OCI-LY3 (cell line): Measurements from ENCODE around the gene RPS14.

Experiments used
- H2AFZ ChIP-seq: fragments of 200-600, 300-600 bp; shearing (Covaris generic); 2 replicates; pipeline ENCODE4 v1.6.0; 2014; ENCODE audit warnings: antibody characterized with exemption, low read depth, low read length
- H3K27ac ChIP-seq: fragments of 200-600, 300-600 bp; sonication (generic); 2 replicates; pipeline ENCODE4 v1.5.1; 2014; ENCODE audit warnings: mild to moderate bottlenecking, low read length, moderate library complexity, mixed read lengths
- H3K27me3 ChIP-seq: fragments of 200-600, 300-600 bp; sonication (generic); 2 replicates; pipeline ENCODE4 v1.6.1; 2014; ENCODE audit warnings: low read depth, low read length, mixed read lengths
- H3K36me3 ChIP-seq: fragments of 200-600, 300-600 bp; sonication (generic); replicated peaks from 2 replicates; pipeline ENCODE3; 2014; ENCODE audit warnings: low read depth, low read length, mixed read lengths
- H3K4me1 ChIP-seq: fragments of 300-600, 200-600 bp; sonication (generic); 2 replicates; pipeline ENCODE4 v1.6.1; 2014; ENCODE audit warnings: low read length, mixed read lengths
- H3K4me2 ChIP-seq: fragments of 200-600, 300-600 bp; sonication (generic); 2 replicates; pipeline ENCODE4 v1.6.1; 2014; ENCODE audit warnings: low read length, mixed read lengths
- H3K4me3 ChIP-seq: fragments of 300-600, 200-600 bp; sonication (generic); 2 replicates; pipeline ENCODE4 v1.5.1; 2014; ENCODE audit warnings: antibody characterized with exemption, mild to moderate bottlenecking, low read length, moderate library complexity
- H3K79me2 ChIP-seq: fragments of 300-600, 200-600 bp; shearing (Covaris generic); 2 replicates; pipeline ENCODE4 v1.6.1; 2014; ENCODE audit warnings: mild to moderate bottlenecking, low read length, mixed read lengths
- H3K9ac ChIP-seq: fragments of 300-600, 200-600 bp; shearing (Covaris generic); 2 replicates; pipeline ENCODE4 v1.6.0; 2014; ENCODE audit warnings: mild to moderate bottlenecking, low read length, moderate library complexity
- H3K9me3 ChIP-seq: fragments of 200-600, 300-600 bp; shearing (Covaris generic); 2 replicates; pipeline ENCODE4 v1.6.1; 2014; ENCODE audit warnings: low read length, mixed read lengths; ENCODE audit not compliant: insufficient read depth
- H4K20me1 ChIP-seq: fragments of 200-600, 300-600 bp; sonication (generic); 2 replicates; pipeline ENCODE4 v1.6.1; 2016; ENCODE audit warnings: low read length, mixed read lengths; ENCODE audit not compliant: insufficient read depth
- CTCF ChIP-seq: fragments of 200-600, 300-600 bp; sonication (generic); IDR thresholded peaks from 2 replicates; pipeline ENCODE4 v1.5.1; 2014; ENCODE audit warnings: antibody characterized with exemption, low read length, low read depth
- EZH2phosphoT487 ChIP-seq: fragments of 200-600 bp; shearing (Covaris generic); IDR thresholded peaks from 2 replicates; pipeline ENCODE4 v1.6.1; 2018; ENCODE audit warnings: antibody characterized with exemption, mixed run types, low read depth

The RPS14 gene

DNA sequence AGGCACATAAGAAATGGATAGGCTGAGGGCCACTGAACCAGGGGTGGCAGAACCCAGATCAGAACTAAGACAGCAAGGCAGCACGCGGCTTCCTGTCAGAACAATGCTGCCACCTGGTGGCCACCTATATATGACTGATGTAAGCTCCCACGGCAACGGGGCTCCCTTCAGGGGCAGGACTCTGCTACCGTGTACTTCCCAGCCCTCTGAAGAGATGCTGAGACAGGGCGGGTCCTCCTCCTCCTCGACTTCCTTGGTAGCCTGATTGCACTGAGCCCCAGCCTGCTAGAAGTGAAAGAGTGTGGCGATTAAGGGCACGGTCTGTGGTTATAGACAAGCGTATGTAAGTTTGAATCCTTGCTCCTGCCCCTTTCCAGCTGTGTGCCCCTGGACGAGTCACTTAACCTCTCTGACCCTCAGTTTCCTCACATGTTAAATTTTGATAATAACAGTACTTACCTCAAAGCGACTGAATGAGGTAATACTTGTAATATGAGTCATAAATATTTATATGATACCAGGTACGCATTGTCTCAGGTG, 13.3 kb downstream of the RPS14 start:
- no peaks in the 10 kb centered on the region for H4K20me1 ChIP-seq
- no peaks in the 10 kb centered on the region for H3K27me3 ChIP-seq
- no peaks in the 10 kb centered on the region for H3K36me3 ChIP-seq
- no peak overlapping the region for H3K27ac ChIP-seq
- peaks cover 19% of the 10 kb centered on the region for H3K4me1 ChIP-seq
- H3K4me2 ChIP-seq = peak overlapping the region; percentile 59
- no peak overlapping the region for H3K9ac ChIP-seq
- H3K4me3 ChIP-seq = peak overlapping the region; percentile 39; the same call in 1 of the 2 replicates
- H3K79me2 ChIP-seq = no peaks in the 10 kb centered on the region
- TF ChIP-seq CTCF = peak; percentile 80
- no peak for TF ChIP-seq EZH2phosphoT487
- H2AFZ ChIP-seq = no peak overlapping the region
- no peaks in the 10 kb centered on the region for H3K9me3 ChIP-seq

DNA sequence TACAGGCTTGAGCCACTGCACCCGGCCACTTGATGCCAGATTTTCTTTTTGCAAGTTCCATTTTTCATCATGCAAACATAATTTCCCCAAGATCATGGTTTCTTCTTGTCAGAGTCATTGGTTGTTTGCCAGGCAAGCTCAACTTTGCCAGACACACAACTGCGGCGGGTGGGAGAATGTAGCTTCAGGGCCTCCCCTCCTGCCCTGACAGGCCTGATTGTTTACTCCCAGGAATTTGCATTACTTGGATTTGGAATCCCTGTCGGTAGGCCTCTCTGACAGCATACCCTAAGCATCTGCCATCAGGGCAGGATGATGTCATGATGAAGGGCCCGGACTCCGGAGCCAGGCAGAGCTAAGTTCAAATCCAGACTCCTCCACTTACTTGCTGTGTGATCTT, 15.1 kb downstream of the RPS14 start:
- TF ChIP-seq EZH2phosphoT487 = no peak
- no peak for TF ChIP-seq CTCF
- H3K4me1 ChIP-seq = peaks cover 29% of the 10 kb centered on the region
- no peaks in the 10 kb centered on the region for H3K36me3 ChIP-seq
- H3K9me3 ChIP-seq = no peaks in the 10 kb centered on the region
- no peaks in the 10 kb centered on the region for H3K79me2 ChIP-seq
- no peaks in the 10 kb centered on the region for H3K27me3 ChIP-seq
- no peak overlapping the region for H3K4me2 ChIP-seq
- no peaks in the 10 kb centered on the region for H4K20me1 ChIP-seq
- no peak overlapping the region for H3K4me3 ChIP-seq
- H2AFZ ChIP-seq = no peak overlapping the region
- H3K27ac ChIP-seq = no peak overlapping the region
- no peak overlapping the region for H3K9ac ChIP-seq

DNA sequence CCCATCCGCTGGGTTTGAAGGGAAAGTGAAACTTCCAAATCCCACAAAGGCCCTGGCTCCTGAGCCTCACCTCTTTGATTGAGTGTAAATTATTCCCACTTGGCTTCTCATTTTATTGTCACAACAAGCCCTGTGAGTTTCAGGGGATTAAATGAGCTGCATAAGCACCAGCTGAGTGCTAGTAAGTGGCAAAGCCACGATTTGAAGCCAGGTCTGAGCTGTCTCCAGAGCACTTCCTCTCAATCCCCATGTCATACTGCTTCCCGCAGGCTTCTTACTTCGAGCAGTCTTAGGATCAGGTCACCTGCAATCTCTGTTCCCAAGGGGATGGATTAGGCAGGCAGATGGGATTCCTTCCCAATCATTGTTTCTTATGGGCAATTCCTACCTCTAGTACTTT, 18.0 kb downstream of the RPS14 start:
- Histone ChIP-seq H3K4me2 (0 out of 2 replicates have a peak overlapping the region, but pooled peaks have one; percentile 7), H4K20me1 (no peaks in the 10 kb centered on the region), H3K4me3 (no peak overlapping the region), H3K79me2 (peaks cover 8% of the 10 kb centered on the region), H3K27ac (no peak overlapping the region), H3K9ac (no peak overlapping the region), H3K27me3 (no peaks in the 10 kb centered on the region), H2AFZ (no peak overlapping the region), H3K9me3 (no peaks in the 10 kb centered on the region), H3K4me1 (peaks cover 50% of the 10 kb centered on the region), H3K36me3 (no peaks in the 10 kb centered on the region)
- TF ChIP-seq EZH2phosphoT487 = no peak
- no peak for TF ChIP-seq CTCF

- Histone ChIP-seq H3K27me3 (no peaks in the 10 kb centered on the region), H2AFZ (no peak overlapping the region), H3K27ac (no peak overlapping the region), H3K4me1 (peaks cover 48% of the 10 kb centered on the region), H3K79me2 (peaks cover 8% of the 10 kb centered on the region), H3K9me3 (no peaks in the 10 kb centered on the region), H3K36me3 (no peaks in the 10 kb centered on the region), H3K4me3 (no peak overlapping the region), H3K4me2 (no peak overlapping the region), H4K20me1 (no peaks in the 10 kb centered on the region), H3K9ac (no peak overlapping the region)
- TF ChIP-seq CTCF = no peak
- TF ChIP-seq EZH2phosphoT487 = no peak
Measured at GRCh38 chr5:150431048-150431447, 18.5 kb downstream of the RPS14 start.
